ENCODE results near the gene KRR1. TPM values are rescaled to one million over a fixed set of nuclear protein-coding genes. Genes with fewer than 3 reads are reported as not detected.

The KRR1 gene
- total and polyA plus RNA-seq, 2 of the 13 experiments (the other 11 are each of a cell fraction or from before 2014, with no cell fraction given), result 19.3 to 103 TPM

DNA sequence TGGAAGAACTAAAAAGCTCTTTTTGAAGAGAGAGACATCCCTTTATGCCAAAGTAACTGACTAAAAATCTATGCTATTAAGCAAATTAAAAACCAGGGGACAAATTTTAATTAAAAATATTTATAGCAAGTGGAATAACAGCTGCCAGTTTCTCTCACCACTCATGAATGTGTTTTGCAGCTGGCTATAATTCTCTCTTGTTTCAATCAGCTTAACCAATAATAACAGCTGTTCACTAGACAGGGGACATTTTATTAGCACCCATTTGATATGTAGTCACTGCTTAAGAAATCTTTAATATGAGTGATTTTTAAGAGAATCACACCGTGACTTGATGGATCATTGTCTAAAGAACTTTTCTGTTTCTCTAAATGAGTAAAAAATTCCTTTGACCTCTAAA, 34.2 kb upstream of the KRR1 start (continued):
- TF ChIP-seq MLXIP (CRISPR knock-in tag; IDR thresholded peaks at IDR 0.05; ENCODE audit: borderline replicate concordance) (no peak), ZNF34 (CRISPR knock-in tag; IDR thresholded peaks at IDR 0.05; ENCODE audit: borderline replicate concordance) (no peak), DDIT3 (CRISPR knock-in tag; IDR thresholded peaks at IDR 0.05) (no peak), REXO4 (CRISPR knock-in tag; IDR thresholded peaks at IDR 0.05; ENCODE audit: borderline replicate concordance) (no peak), ZKSCAN1 (IDR thresholded peaks at IDR 0.05; ENCODE audit: low read length) (no peak), ZNF326 (CRISPR knock-in tag; IDR thresholded peaks at IDR 0.05; ENCODE audit: borderline replicate concordance) (no peak), ZNF333 (CRISPR knock-in tag; IDR thresholded peaks at IDR 0.05; ENCODE audit: borderline replicate concordance) (no peak), ZNF33A (CRISPR knock-in tag; IDR thresholded peaks at IDR 0.05; ENCODE audit: borderline replicate concordance) (no peak)

DNA sequence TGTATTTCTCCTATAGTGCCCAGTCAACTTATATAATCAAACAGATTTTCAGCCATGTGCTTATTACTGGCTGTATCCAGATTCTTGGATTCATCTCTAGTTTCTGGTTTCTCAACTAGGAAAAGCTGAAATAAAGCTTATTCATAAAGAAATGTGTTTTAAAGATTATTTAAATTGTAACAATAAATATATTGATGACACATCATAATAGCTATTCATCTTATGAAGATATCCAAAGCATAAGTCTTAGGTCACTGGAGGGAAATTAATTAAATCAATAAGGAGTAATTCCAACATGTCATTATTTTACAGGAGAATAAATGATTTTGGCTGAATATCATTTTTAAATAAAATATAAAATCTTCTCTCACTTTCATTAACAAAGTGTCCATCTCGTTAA, 32.1 kb upstream of the KRR1 start:
- BruUV-seq (replicated peaks), result no TSS peak
- FAIRE-seq, result no peak
- Histone ChIP-seq H4K20me1 (ENCODE audit: insufficient read depth, low read length) (no peaks in the 10 kb centered on the region), H3K4me2 (ENCODE audit: low read depth, low read length) (no peak overlapping the region), H2AFZ (ENCODE audit: low read length) (no peak overlapping the region), H3K9me3 (ENCODE audit: low read length) (no peaks in the 10 kb centered on the region), H3K4me1 (ENCODE audit: insufficient read depth, low read length) (no peaks in the 10 kb centered on the region), H3K27ac (ENCODE audit: extremely low read length, insufficient read depth, low read length) (no peak overlapping the region), H3K4me3 (replicated peaks in 1 of 3; ENCODE audit: insufficient read depth in 1 of 3, low read depth in 2 of 3, low read length in 3 of 3) (no peak overlapping the region), H3K27me3 (ENCODE audit: control insufficient read depth in 1 of 2, insufficient read depth in 2 of 2, low read length in 2 of 2) (peaks cover 0 to 5% of the 10 kb centered on the region in 2 experiments; a peak in 1 of 5 replicates), H3K36me3 (replicated peaks in 1 of 2; ENCODE audit: control insufficient read depth in 1 of 2, insufficient read depth in 2 of 2, low read length in 2 of 2) (no peaks in the 10 kb centered on the region), H3K79me2 (ENCODE audit: insufficient read depth, low read length) (no peaks in the 10 kb centered on the region), H3K9ac (ENCODE audit: insufficient read depth, low read depth, low read length) (no peak overlapping the region)
- no peak for ATAC-seq
- 3% methylated on average over 1 of the region's 1 CpG for WGBS (ENCODE audit: low lambda C conversion rate)
- intact Hi-C loops (cut with micrococcal nuclease; ENCODE audit: unreplicated experiment), result no loop called here
- ChIA-PET POLR2A (interaction anchor here (0.9 kb wide), 1 partner anchor 488 kb away, joined by 3 read pairs; the partner anchor contains the start of gene PHLDA1), CTCF (ENCODE audit: low intra/inter-chr PET ratio, low total read pairs) (no interaction called here)
- no peak for DNase-seq (ENCODE audit: low spot score)
- in situ Hi-C loops (cut with HindIII; ENCODE audit: extremely low pct_ligation_motif_present, low pct_unique_long_range_greater_than_20kb), result loop anchor here (25.0 kb wide), 1 partner anchor 919 kb away; no protein-coding TSS in a partner anchor
- no peak for TF ChIP-seq ZNF879 (CRISPR knock-in tag; IDR thresholded peaks at IDR 0.05)
- TF ChIP-seq DMAP1 (CRISPR knock-in tag; IDR thresholded peaks at IDR 0.05), result no peak
- TF ChIP-seq, protein P1, sequence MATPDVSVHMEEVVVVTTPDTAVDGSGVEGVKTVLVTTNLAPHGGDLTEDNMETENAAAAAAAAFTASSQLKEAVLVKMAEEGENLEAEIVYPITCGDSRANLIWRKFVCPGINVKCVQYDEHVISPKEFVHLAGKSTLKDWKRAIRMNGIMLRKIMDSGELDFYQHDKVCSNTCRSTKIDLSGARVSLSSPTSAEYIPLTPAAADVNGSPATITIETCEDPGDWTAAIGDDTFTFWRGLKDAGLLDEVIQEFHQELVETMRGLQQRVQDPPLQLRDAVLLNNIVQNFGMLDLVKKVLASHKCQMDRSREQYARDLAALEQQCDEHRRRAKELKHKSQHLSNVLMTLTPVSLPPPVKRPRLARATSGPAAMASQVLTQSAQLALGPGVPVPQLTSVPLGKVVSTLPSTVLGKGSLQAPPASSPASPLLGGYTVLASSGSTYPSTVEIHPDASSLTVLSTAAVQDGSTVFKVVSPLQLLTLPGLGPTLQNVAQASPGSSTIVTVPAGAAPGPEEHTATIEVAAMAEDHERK (CRISPR knock-in tag; IDR thresholded peaks at IDR 0.05; ENCODE audit: low read depth), result no peak
- no peak for TF ChIP-seq MEIS2 (CRISPR knock-in tag; IDR thresholded peaks at IDR 0.05)
- TF ChIP-seq PPARG (CRISPR knock-in tag; conservative IDR thresholded peaks at IDR 0.05), result no peak
- TF ChIP-seq FOXP1 (IDR thresholded peaks at IDR 0.05), result no peak
- TF ChIP-seq FOXP1 (CRISPR knock-in tag; IDR thresholded peaks at IDR 0.05), result no peak
- TF ChIP-seq MAFF (IDR thresholded peaks at IDR 0.05; ENCODE audit: low read depth, low read length), result peak; percentile 65; the same call in 1 of the 2 replicates
- TF ChIP-seq MAFK (conservative IDR thresholded peaks at IDR 0.05 in 1 of 2, IDR thresholded peaks at IDR 0.05 in 1 of 2; ENCODE audit: low read length in 2 of 2), result peak; percentile 42 to 80; a peak in 3 of 4 replicates
- no peak for TF ChIP-seq ZBTB42 (CRISPR knock-in tag; IDR thresholded peaks at IDR 0.05)
- no peak for TF ChIP-seq MAZ (IDR thresholded peaks at IDR 0.05; ENCODE audit: borderline replicate concordance, low read depth, low read length)
- TF ChIP-seq MAZ (CRISPR knock-in tag; IDR thresholded peaks at IDR 0.05; ENCODE audit: low read depth), result no peak
